Measurements from ENCODE around the gene LST1. TPM values are rescaled to one million over a fixed set of nuclear protein-coding genes. Genes with fewer than 3 reads are reported as not detected.
"Not testable (repeated sequence)": the region's sequence is repeated elsewhere in the genome, so short reads cannot be mapped to it uniquely, and the experiment has no call there.

The LST1 gene
- polyA plus RNA-seq, result 10 to 100 TPM in 2 of 3 donors, 1 to 10 TPM in 1; 3.1 to 41.1 (median 32.1) TPM

- WGBS, 3 donors, result 29 to 50% (median 35%) methylated on average over 1 of the region's 1 CpG
- peak within 1 kb of the TSS; percentile 17 for H3K27ac ChIP-seq (ENCODE audit: low read depth, low read length)
These were observed at the start of gene LST1 for GRCh38 chr6:31586008-31586407. LST1 (plus strand) TSS chr6:31586277; CDS start chr6:31587300, 1,023 bp downstream.

- 35 to 67% (median 53%) methylated on average over 6 of the region's 6 CpGs for WGBS, 3 donors
- no peak overlapping the region for H3K27ac ChIP-seq (ENCODE audit: low read depth, low read length)
These were observed 47.2 kb upstream of the LST1 start for GRCh38 chr6:31538805-31539400.

GRCh38 chr6:31540640-31541039 lies 45.4 kb upstream of the LST1 start:
- WGBS, 3 donors, result 8 to 23% (median 18%) methylated on average over 4 of the region's 4 CpGs
- no peak overlapping the region for H3K27ac ChIP-seq (ENCODE audit: low read depth, low read length)

- WGBS, 3 donors, result 0 to 1% (median 0%) methylated on average over 21 of the region's 21 CpGs
- H3K27ac ChIP-seq (ENCODE audit: low read depth, low read length), result peak overlapping the region; percentile 65
These were observed 44.9 kb upstream of the LST1 start for GRCh38 chr6:31541059-31541657.

GRCh38 chr6:31541658-31542521 lies 44.2 kb upstream of the LST1 start, which contains the start of gene DDX39B:
DDX39B (minus strand) TSS chr6:31542003; CDS start chr6:31540532, 1,471 bp downstream.
- peak within 1 kb of the TSS; percentile 65 for H3K27ac ChIP-seq (ENCODE audit: low read depth, low read length)
- WGBS, 3 donors, result 0 to 1% (median 0%) methylated on average over 43 of the region's 43 CpGs

DNA sequence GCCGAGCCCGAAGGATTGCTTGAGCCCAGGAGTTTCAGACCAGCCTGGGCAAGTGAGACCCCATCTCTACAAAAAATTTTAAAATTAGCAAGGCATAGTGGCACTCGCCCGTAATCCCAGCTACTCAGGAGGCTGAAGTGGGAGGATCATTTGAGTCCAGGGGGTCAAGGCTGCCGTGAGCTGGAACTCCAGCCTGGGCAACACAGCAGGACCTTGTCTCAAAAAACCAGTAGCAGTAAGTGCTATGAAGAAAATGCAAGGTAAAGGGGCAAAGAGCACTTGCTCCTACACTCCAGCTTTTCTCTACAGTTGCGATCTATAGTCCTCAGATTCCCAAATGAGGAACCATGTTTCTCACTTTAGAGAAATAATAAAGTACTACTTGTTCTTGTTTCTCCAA lies 42.4 kb upstream of the LST1 start:
- H3K27ac ChIP-seq (ENCODE audit: low read depth, low read length), result no peak overlapping the region
- 93 to 97% (median 94%) methylated on average over 6 of the region's 6 CpGs for WGBS, 3 donors

DNA sequence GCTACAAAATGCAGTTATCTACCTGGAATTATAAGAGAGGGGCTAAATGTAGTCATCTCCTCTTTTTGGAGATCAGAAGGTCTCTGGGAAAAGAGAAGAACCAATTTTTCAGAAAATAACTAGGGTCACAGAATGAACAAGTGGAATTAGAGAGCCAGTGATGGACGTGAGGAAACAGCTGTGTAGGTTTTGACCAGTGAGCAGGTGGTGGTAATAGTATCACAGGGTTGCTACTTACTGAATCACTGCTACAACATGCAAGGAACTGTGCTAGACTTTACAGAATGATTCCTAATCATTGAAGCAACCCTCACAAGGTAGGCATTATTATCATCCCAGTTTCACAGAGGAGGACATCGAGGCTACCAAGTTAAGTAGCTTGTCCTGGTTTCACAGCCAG lies 41.4 kb upstream of the LST1 start:
- H3K27ac ChIP-seq (ENCODE audit: low read depth, low read length), result no peak overlapping the region
- WGBS, 3 donors, result 76 to 88% (median 80%) methylated on average over 2 of the region's 2 CpGs

GRCh38 chr6:31545291-31545690 lies 40.8 kb upstream of the LST1 start:
- WGBS, 3 donors, result 72 to 89% (median 85%) methylated on average over 7 of the region's 7 CpGs
- no peak overlapping the region for H3K27ac ChIP-seq (ENCODE audit: low read depth, low read length)

DNA sequence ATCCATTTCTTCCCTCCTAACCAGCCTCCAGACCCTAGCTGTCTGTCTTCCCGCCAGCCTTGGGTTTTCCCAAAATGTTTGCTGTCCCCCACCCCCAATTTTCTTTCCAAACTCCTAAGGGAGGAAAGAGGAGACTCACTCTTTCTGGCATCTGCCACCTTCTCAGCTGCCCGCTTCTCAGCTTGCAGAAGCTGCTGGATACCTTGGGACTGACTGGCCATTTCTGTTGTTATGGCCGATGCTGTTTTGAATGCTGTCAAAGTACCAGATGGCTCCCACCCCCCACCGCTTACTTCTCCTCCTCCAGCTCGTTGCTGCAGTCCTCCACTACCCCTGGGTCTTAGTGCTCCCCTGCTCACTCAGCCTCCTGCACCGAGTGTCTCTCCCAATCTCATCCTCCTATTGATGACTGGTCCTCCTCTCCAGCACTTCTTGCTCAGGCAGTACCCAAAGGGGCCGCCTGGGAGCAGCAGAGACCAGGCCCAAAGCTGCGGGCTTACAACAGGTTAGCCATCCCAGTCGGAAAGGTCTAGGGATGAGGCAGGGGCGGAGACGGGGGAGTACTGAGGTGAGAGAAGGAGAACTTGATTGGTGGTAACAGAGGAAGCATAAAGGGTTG lies 39.6 kb upstream of the LST1 start, which contains the start of gene ATP6V1G2:
ATP6V1G2 (minus strand) TSS at position 270 of the 619 bp plus-strand sequence; CDS start at position 221, 49 bp downstream.
- no peak within 1 kb of the TSS for H3K27ac ChIP-seq (ENCODE audit: low read depth, low read length)
- 7 to 12% (median 9%) methylated on average over 11 of the region's 11 CpGs for WGBS, 3 donors

GRCh38 chr6:31546958-31547726 lies 38.9 kb upstream of the LST1 start, which contains the start of gene NFKBIL1:
NFKBIL1 (plus strand) TSS chr6:31547608; CDS start chr6:31547695, 87 bp downstream.
- 0% methylated on average over 25 of the region's 25 CpGs for WGBS, 3 donors

GRCh38 chr6:31547727-31548543 lies 38.1 kb upstream of the LST1 start:
- 73 to 77% (median 74%) methylated on average over 24 of the region's 24 CpGs for WGBS, 3 donors
- no peak overlapping the region for H3K27ac ChIP-seq (ENCODE audit: low read depth, low read length)

More at GRCh38 chr6:31546958-31547726, 38.9 kb upstream of the LST1 start, which contains the start of gene NFKBIL1:
- no peak within 1 kb of the TSS for H3K27ac ChIP-seq (ENCODE audit: low read depth, low read length)

DNA sequence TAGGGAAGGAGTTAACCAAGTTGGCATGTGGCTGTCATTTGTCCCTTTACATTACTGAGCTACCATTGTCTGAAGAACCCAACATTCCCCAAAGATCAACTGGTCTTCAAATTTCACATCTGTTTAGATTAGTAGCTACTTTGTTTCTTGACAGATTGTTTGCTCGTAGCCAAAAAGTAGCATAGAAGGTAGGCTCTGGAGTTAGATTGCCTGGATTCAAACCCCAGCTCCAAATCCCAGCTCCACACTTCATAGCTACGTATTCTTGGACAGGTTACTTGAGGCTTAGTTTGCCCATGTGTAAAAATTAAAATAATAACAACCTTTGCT lies 37.6 kb upstream of the LST1 start:
- no peak overlapping the region for H3K27ac ChIP-seq (ENCODE audit: low read depth, low read length)
- WGBS, 3 donors, result 91 to 96% (median 92%) methylated on average over 2 of the region's 2 CpGs

GRCh38 chr6:31551371-31551770 lies 34.7 kb upstream of the LST1 start:
- not testable (repeated sequence) for H3K27ac ChIP-seq (ENCODE audit: low read depth, low read length)
- 31 to 46% (median 33%) methylated on average over 5 of the region's 5 CpGs for WGBS, 3 donors

GRCh38 chr6:31556307-31556706 lies 29.8 kb upstream of the LST1 start:
- H3K27ac ChIP-seq (ENCODE audit: low read depth, low read length), result no peak overlapping the region
- WGBS, 3 donors, result 56 to 71% (median 57%) methylated on average over 3 of the region's 3 CpGs

GRCh38 chr6:31557443-31558317 lies 28.4 kb upstream of the LST1 start:
- H3K27ac ChIP-seq (ENCODE audit: low read depth, low read length), result no peak overlapping the region
- 54 to 81% (median 60%) methylated on average over 24 of the region's 24 CpGs for WGBS, 3 donors

DNA sequence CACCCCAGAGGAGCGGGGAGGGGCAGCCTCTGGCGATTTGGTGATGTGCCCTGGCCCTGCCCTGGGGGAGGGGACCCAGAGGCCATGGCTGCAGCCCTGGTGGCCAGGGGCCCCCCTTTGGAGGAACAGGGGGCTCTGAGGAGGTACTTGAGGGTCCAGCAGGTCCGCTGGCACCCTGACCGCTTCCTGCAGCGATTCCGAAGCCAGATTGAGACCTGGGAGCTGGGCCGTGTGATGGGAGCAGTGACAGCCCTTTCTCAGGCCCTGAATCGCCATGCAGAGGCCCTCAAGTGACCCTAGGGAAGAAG lies 27.8 kb upstream of the LST1 start:
- WGBS, 3 donors, result 76 to 90% (median 77%) methylated on average over 8 of the region's 8 CpGs
- H3K27ac ChIP-seq (ENCODE audit: low read depth, low read length), result no peak overlapping the region
